ENCODE results near the gene C6orf120.

Gene C6orf120

DNA sequence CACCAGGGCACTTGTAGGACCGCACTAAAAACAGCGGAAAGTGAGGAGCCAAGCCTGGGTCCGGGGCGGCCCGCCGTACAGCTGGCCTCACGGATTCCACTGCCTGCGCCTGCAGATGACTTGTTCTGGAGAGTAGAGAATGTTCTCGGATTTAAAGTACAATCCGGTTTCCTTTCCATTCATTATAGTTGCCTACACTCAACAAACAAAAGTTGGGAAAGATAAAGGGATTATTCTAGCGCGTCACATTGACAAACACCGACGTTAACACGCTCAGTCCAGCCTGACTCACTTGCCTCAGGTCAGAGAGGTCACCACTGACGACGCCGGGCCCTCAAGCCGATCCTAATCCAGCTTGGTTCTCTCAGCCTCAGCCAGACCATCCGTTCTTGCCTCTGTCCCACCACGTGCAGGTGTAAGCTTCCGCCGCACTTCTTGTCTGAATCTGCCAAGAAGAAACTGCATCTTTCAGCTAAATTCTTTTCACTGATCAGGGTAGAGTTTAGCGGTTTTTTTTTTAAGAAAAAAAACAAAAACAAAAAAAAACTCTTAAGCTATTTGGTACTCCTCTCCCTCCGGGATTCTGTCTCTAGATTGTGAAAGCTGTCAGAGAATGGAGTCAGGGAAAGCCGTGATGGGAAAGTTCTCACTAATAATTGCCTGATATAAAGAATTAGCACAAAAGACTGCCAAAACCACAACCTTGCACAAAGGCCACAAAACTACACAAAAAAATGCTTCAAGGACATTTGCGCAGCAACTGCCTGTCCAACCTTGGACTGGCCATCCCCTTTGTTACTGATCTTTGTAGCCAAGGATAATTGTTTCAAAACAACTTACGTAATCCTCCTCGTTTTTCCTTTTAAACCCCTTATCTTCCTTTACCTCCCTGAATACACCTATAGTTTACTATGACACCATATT, 23.5 kb downstream of the C6orf120 start:
- DNase-seq (ENCODE audit: low read depth in 2 of 2) = peak in 1 of 2 donors; percentile 23

DNA sequence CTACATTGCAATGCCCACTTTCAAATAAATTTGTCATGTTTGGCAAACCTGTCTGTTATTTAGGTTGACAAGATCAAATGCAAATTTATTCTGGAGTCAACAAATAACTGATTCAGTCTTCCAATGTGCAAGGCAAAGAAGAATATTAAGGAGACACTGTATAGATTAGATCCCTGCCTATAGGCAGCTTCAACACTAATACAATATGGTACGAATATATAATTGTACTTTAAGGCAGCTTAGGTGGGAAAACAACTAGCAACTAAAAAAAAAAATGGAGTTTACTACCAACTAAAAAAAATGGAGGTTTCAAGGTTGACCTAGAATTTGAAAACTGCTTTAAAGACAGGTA, 24.1 kb downstream of the C6orf120 start:
- no peak for DNase-seq (ENCODE audit: low read depth in 2 of 2)

DNA sequence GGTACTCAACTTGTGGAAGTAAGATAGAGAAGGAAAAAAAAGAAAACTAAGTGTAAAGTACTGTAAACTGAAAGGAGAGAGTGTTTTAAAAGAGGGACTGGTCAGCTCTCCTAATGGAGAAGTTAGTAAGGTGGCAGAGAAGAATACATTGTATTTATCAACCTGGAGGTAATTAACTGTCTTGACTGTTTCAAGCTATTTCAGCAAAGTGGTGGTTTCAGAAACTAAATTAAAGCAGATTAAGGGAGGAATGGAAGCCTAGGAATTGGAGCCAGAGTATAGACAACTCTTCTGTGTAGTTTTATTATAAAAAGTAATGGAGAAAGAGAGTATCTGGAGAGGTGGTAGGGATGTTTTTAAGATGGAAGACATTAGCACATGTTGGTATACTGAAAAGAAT, 25.0 kb downstream of the C6orf120 start:
- DNase-seq (ENCODE audit: low read depth in 2 of 2) = no peak

DNA sequence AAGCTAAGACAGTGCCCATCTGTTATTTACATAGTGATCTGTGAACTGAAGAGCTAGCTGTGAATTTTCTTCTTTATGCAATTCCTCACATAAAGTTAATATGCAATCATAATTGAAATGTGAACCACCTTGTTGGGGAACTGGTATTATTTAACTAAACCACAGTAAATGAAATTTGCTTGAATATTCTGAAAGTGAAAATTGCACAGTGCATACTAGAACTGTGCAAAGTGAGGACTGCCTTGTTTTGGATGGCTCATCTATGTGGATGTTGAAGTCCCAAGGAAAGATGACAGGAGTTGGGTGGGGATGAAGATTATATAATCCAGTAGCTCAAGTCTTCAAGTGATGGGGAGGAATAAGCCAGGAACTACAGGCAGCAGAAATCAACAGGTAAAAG, 28.0 kb downstream of the C6orf120 start:
- DNase-seq (ENCODE audit: low read depth in 2 of 2) = no peak

DNA sequence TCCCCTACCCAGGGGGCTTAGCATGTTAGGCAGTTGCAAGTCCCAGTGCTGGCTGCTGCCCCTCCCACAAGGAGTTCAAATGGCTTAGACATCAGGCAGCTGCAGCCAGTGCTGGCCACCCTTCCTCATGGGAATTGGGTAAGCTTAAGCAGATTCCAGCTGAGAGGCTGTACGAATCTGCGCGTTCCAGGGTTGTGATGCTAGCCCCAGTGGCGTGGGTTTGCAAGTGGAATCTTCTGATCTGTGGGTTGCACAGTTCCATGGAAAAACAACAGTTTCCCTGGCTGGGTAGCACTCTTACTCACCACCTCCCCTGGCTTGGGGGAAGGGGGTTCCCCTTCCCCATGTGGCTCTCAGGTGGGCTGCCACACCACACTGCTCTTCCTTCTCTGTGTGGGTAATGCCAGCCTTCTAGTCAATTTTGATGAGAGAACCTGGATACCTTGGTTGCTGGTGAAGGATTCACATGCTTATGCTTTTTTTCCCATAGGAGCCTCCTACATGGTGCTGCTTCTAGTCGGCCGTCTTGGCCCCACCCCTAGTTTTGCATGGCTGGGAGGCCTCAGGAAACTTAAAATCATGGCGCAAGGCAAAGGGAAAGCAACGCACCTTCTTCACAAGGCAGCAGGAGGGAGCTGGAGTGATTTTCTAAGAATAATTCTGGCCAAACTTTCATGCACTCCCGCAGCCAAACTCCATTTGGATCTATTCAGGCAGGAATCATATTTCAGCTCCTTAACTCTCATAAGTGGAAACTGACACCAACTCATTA, 36.5 kb downstream of the C6orf120 start:
- no peak for DNase-seq (ENCODE audit: low read depth in 2 of 2)

DNA sequence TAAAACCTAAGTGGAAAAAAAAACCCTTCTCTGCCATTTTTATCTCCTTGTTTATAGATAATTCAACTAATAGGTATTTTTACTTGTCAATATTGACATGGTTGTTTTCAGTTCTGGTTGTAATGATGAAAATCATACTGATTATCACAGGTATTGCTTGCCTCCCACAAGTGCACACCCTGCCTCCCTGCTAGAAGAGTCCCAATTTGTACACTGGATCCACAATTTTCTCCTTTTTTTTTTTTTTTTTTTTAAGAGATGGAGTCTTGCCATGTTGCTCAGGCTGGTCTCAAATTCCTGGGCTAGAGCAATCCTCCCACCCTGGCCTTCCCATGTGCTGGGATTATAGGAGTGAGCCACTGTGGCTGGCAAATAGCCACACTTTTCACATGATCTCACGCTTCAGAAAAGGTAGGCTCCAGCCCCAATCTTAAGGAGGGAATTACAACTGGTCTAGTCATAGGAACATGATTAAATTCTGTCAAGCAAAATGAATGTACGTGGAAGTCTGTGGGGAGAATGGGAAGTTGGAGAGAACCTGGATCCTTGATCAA, 37.1 kb downstream of the C6orf120 start:
- no peak for DNase-seq (ENCODE audit: low read depth in 2 of 2)

DNA sequence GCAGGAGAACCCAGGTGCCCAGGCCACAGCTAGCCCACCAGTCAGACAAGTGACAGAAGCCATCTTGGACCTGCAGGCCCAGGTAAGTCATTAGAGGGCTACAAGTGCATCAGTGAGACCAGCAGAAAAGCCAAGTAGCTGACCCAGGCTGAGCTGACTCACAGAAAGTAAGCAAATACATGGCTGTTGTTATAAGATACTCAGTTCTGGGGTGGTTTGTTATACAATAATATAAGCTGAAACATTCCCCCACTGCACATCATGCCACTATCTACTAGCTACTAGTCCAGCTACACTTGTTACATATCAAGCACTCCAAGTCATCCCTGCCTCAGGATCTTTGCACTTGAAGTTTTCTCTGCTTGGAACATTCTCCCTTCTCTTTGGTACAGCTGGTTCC, 39.4 kb downstream of the C6orf120 start:
- no peak for DNase-seq (ENCODE audit: low read depth in 2 of 2)

DNA sequence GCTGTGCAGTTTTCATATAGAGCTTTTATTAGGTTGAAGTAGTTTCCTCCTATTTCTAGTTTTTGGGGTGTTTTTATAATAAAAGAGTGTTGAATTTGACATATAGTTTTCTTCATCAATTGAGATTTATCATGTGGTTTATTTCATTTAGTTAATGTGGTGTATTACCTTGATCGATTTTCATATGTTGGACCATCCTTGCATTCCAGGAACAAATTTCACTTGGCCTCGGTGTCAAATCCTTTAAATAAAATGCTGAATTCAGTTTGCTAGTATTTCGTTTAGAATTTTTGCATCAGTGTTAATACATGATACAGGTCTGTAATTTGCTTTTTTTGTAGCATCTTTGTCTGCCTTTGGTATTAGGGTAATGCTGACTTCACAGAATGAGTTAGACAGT, 43.5 kb downstream of the C6orf120 start:
- DNase-seq (ENCODE audit: low read depth in 2 of 2) = no peak

DNA sequence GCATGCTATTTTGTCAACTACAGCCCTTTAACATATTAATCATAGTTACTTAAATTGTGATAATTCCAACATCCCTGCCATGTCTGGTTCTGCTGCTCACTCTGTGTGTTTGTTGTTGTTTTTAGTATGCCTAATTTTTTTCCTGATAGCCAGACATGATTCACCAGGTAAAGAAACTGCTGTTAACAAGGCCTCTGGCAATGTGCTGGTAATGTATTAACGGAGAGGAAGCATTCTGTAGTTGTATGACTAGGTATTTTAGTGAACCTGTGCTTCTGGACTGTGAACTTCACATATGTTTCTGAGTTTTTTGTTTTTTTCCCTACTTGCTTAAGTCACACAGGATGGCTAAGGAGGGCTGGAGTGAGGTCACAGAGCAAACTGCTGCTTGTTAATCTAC, 44.6 kb downstream of the C6orf120 start:
- DNase-seq (ENCODE audit: low read depth in 2 of 2) = no peak

DNA sequence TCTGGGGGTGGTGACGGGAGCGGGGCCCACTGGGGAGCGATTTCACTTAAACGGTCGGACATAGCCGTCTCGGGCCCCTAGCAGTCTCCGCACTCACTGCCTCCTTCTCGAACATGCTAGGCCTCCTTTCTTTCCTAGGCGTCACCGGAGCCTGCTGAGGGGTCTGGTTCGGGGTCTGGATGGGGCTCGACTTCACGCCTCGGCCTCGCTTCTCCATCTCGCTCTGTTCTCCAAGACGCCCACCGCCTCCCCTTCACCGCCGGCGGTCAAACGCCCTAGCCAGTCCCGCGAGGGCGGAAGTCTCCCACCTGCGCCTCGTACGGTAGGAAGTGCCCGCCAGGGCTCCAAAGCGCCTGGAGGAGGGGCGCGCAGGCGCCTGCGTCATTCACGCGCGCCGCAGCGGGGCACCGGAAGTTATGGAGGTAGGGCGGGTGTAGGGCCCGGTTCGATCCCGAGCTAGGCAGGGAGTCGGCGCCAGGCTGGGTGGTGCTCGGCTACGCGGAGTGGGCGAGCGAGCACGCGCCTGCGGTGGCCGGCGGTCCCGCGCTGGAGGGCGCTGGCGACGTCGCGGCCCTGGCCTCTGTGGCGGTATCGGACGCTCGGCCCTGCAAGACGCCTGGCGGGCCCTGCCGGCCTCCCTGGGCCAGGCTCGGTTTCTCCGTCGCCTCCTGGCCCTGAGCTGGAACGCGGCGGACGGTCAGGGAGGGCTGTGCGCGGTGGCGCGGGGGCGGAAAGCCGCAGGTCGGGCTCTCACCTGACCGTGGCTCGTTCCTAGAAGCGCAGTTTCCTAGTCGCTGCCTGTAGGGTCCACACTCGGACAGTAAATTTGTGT, 49.5 kb downstream of the C6orf120 start, which contains the start of the genes DYNLT2 and ERMARD:
DYNLT2 (minus strand) TSS at position 331 of the 832 bp plus-strand sequence; CDS start at position 217, 114 bp downstream.
ERMARD (plus strand) TSS at position 381 of the 832 bp plus-strand sequence; CDS start at position 417, 36 bp downstream.
- DNase-seq (ENCODE audit: low read depth in 2 of 2) = peak; percentile 89 to 91

DNA sequence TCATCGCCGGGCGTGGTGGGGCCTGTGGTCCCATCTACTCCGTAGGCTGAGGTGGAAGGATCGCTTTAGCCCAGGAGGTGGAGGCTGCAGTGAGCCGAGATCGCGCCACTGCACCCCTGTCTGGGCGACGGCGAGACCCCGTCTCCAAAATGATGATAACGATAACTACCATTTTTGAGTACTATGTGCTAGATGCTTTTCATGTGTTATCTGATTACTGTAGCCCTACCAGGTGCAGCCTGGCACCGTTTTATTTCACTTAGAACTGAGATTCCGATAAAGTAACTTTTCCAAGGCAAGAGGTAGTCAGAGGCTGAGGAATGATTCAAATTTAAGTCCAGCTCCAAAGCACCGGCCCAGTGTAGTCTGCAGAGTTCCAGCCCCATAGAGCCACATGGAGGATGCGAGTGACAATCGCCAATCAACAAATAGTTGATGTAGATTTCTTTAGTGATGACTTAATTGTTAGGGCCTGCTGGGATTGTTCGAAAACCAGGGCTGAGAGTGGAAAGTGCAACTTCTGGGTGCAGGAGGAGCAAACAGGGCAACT, 50.2 kb downstream of the C6orf120 start:
- no peak for DNase-seq (ENCODE audit: low read depth in 2 of 2)
